CD4-positive, alpha-beta T cell (primary cell): Measurements from ENCODE around the gene ACTRT2. TPM values are rescaled to one million over a fixed set of nuclear protein-coding genes. Genes with fewer than 3 reads are reported as not detected.

Source experiments
- ATAC-seq: fragments of 200-7000 bp; cut with Tn5 transposase; one replicate; pipeline ENCODE4 v1.10.0; 2022; ENCODE audit warnings: mild to moderate bottlenecking; ENCODE audit not compliant: poor library complexity
- CTCF ChIA-PET: fragments of 350-600 bp; sonication (Branson Sonifier 250); formaldehyde crosslinking; loops from one replicate; lab custom pipeline; 2021; ENCODE audit warnings: antibody characterized with exemption, inconsistent platforms; lab: Charles Lee
- POLR2A ChIA-PET: fragments of 350-600 bp; sonication (Branson Sonifier 250); formaldehyde crosslinking; loops from one replicate; lab custom pipeline; 2021; ENCODE audit warnings: antibody characterized with exemption, inconsistent platforms; lab: Charles Lee
- DNase-seq, 14 experiments: peaks; one replicate each; pipeline ENCODE4 v3.0.0-alpha.2; 2013 to 2020; ENCODE audit warnings: mixed read lengths in 2 of 14
- H3K27ac ChIP-seq, 2 donors: one replicate each; pipeline versions ENCODE4 v1.5.1 to v1.7.0; 2013; ENCODE audit warnings: low read length in 2 of 2, low read depth in 1 of 2, mild to moderate bottlenecking in 1 of 2
- H3K27me3 ChIP-seq, 2 experiments: 1 replicate in 1 of 2; 2 replicates in 1 of 2; pipeline versions ENCODE4 v1.6.1 to v1.7.0; 2013; ENCODE audit warnings: low read length in 2 of 2, control low read depth in 1 of 2, mild to moderate bottlenecking in 1 of 2, moderate library complexity in 1 of 2; ENCODE audit not compliant: insufficient read depth in 2 of 2, control insufficient read depth in 1 of 2
- H3K36me3 ChIP-seq: one replicate; pipeline ENCODE4 v1.6.1; 2013; ENCODE audit warnings: low read length, control low read depth; ENCODE audit not compliant: insufficient read depth
- H3K4me1 ChIP-seq: one replicate; pipeline ENCODE4 v1.6.1; 2013; ENCODE audit warnings: low read length, control low read depth; ENCODE audit not compliant: insufficient read depth
- H3K4me3 ChIP-seq: one replicate; pipeline ENCODE4 v1.5.1; 2013; ENCODE audit warnings: mild to moderate bottlenecking, low read length, moderate library complexity
- H3K9me3 ChIP-seq, 2 experiments: 1 replicate in 1 of 2; 2 replicates in 1 of 2; pipeline versions ENCODE4 v1.6.1 to v1.7.0; 2013; ENCODE audit warnings: low read length in 2 of 2, mild to moderate bottlenecking in 2 of 2, control low read depth in 1 of 2, moderate library complexity in 1 of 2; ENCODE audit not compliant: control insufficient read depth in 1 of 2, insufficient read depth in 1 of 2
- H3K27ac Mint-ChIP-seq: one replicate; pipeline ENCODE4 v1.8.0; 2020; ENCODE audit warnings: mixed read lengths
- H3K27me3 Mint-ChIP-seq: one replicate; pipeline ENCODE4 v1.8.0; 2021; ENCODE audit warnings: mixed read lengths
- H3K36me3 Mint-ChIP-seq: one replicate; pipeline ENCODE4 v1.8.0; 2021; ENCODE audit warnings: low read depth, mixed read lengths
- H3K4me1 Mint-ChIP-seq: one replicate; pipeline ENCODE4 v1.8.0; 2021; ENCODE audit warnings: low read depth, mixed read lengths
- H3K4me3 Mint-ChIP-seq: one replicate; pipeline ENCODE4 v1.8.0; 2020; ENCODE audit warnings: mild to moderate bottlenecking, mixed read lengths
- H3K9me3 Mint-ChIP-seq: one replicate; pipeline ENCODE4 v1.8.0; 2020; ENCODE audit warnings: mixed read lengths
- CTCF ChIP-seq: fragments of 200-600 bp; IDR thresholded peaks from one replicate; pipeline ENCODE4 v1.8.0; 2022; ENCODE audit warnings: antibody characterized with exemption, mild to moderate bottlenecking
- intact Hi-C, 2 experiments: fragments of 100-400 bp; cut with DNase I in 1 of 2; cut with micrococcal nuclease in 1 of 2; formaldehyde crosslinking; loops; one replicate each; pipeline versions ENCODE4 v1.15.1 to v1.9.0; 2023 to 2025; cut with DNase I, micrococcal nuclease
- total RNA-seq, 174 experiments: library from RNA in 2 of 174; stranded (reverse) in 2 of 174; gene quantifications; one replicate each; pipeline ENCODE4 v1.2.3 and lab custom pipeline; 2021 to 2026

Gene ACTRT2
- total RNA-seq, 2 experiments from 2014 or later: not detected

- no peak for DNase-seq
- H3K4me3 Mint-ChIP-seq: peak overlapping the region; percentile 54
- no peaks in the 10 kb centered on the region for H3K36me3 Mint-ChIP-seq
- Histone ChIP-seq H3K27me3 (peaks cover 46 to 70% of the 10 kb centered on the region in 2 experiments), H3K9me3 (peaks cover 0 to 31% of the 10 kb centered on the region in 2 experiments), H3K4me3 (peak overlapping the region; percentile 3), H3K4me1 (peaks cover 15% of the 10 kb centered on the region), H3K36me3 (no peaks in the 10 kb centered on the region), H3K27ac (no peak overlapping the region)
- H3K9me3 Mint-ChIP-seq: no peaks in the 10 kb centered on the region
- peak; percentile 26 for ATAC-seq
- peaks cover 26% of the 10 kb centered on the region for H3K27me3 Mint-ChIP-seq
- no peaks in the 10 kb centered on the region for H3K4me1 Mint-ChIP-seq
- H3K27ac Mint-ChIP-seq: no peak overlapping the region
- TF ChIP-seq CTCF: no peak
- ChIA-PET POLR2A (no interaction called here), CTCF (no interaction called here)
- intact Hi-C loops: no loop called here
These were observed 48.4 kb downstream of the ACTRT2 start for GRCh38 chr1:3069491-3070308.

GRCh38 chr1:3070309-3070643, 49.0 kb downstream of the ACTRT2 start:
- H3K4me1 Mint-ChIP-seq: no peaks in the 10 kb centered on the region
- no peak for TF ChIP-seq CTCF
- CTCF ChIA-PET: no interaction called here
- Histone ChIP-seq H3K4me1 (peaks cover 15% of the 10 kb centered on the region), H3K36me3 (no peaks in the 10 kb centered on the region), H3K27ac (no peak overlapping the region), H3K9me3 (peaks cover 0 to 34% of the 10 kb centered on the region in 2 experiments), H3K27me3 (peaks cover 46 to 76% of the 10 kb centered on the region in 2 experiments), H3K4me3 (no peak overlapping the region)
- intact Hi-C loops: no loop called here
- peaks cover 27% of the 10 kb centered on the region for H3K27me3 Mint-ChIP-seq
- no peaks in the 10 kb centered on the region for H3K36me3 Mint-ChIP-seq
- POLR2A ChIA-PET: no interaction called here
- H3K4me3 Mint-ChIP-seq: no peak overlapping the region
- DNase-seq (no peak), ATAC-seq (no peak)
- H3K27ac Mint-ChIP-seq: no peak overlapping the region
- H3K9me3 Mint-ChIP-seq: no peaks in the 10 kb centered on the region

GRCh38 chr1:3070644-3071564, 49.6 kb downstream of the ACTRT2 start:
- no peaks in the 10 kb centered on the region for H3K36me3 ChIP-seq
- H3K9me3 ChIP-seq: peaks cover 0 to 34% of the 10 kb centered on the region in 2 experiments
- H3K36me3 Mint-ChIP-seq: no peaks in the 10 kb centered on the region
- DNase-seq (no peak), ATAC-seq (no peak)
- intact Hi-C loops: no loop called here
- no peaks in the 10 kb centered on the region for H3K4me1 Mint-ChIP-seq
- H3K4me1 ChIP-seq: peaks cover 15% of the 10 kb centered on the region
- no peak overlapping the region for H3K4me3 ChIP-seq
- no peak overlapping the region for H3K27ac ChIP-seq
- H3K4me3 Mint-ChIP-seq: peak overlapping the region; percentile 25
- TF ChIP-seq CTCF: no peak
- no peaks in the 10 kb centered on the region for H3K9me3 Mint-ChIP-seq
- H3K27ac Mint-ChIP-seq: no peak overlapping the region
- H3K27me3 ChIP-seq: peaks cover 43 to 71% of the 10 kb centered on the region in 2 experiments
- POLR2A ChIA-PET: no interaction called here
- CTCF ChIA-PET: no interaction called here
- peaks cover 23% of the 10 kb centered on the region for H3K27me3 Mint-ChIP-seq
